ENCODE measurements around the gene DNAAF8. TPM values are rescaled to one million over a fixed set of nuclear protein-coding genes. Genes with fewer than 3 reads are reported as not detected.

Gene DNAAF8
- total and polyA plus RNA-seq, 2 donors (not counting 3 experiments of a cell fraction or from before 2014, with no cell fraction given), result 0.58 to 1.0 TPM

DNA sequence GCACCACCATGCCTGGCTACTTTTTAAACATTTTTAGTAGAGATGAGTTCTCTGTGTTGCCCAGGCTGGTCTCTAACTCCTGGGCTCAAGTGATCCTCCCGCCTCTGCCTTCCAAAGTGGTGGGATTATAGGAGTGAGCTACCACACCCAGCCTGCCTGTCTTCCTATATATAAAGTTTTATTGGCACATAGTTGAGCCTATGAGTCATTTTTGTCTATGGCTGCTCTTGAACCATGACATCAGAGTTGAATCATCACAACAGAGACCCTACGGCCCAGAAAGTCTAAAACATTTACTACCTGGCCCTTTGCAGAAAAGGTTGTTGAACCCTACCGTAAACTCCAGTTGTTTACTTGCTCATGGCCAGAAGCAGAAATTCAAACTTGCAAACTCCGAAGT lies 45.9 kb downstream of the DNAAF8 start:
- Histone ChIP-seq H3K9me3 (replicated peaks; ENCODE audit: control insufficient read depth, insufficient read depth, low read length) (no peaks in the 10 kb centered on the region), H3K36me3 (ENCODE audit: control insufficient read depth in 2 of 2, extremely low read depth in 1 of 2, insufficient read depth in 2 of 2, low read length in 2 of 2) (no peaks in the 10 kb centered on the region), H3K27ac (ENCODE audit: insufficient read depth, low read depth, low read length) (no peak overlapping the region), H3K9ac (replicated peaks; ENCODE audit: extremely low read depth, insufficient read depth, low read length) (no peak overlapping the region), H4K20me1 (replicated peaks; ENCODE audit: control insufficient read depth, extremely low read depth, insufficient read depth, low read length) (no peaks in the 10 kb centered on the region), H3K79me2 (ENCODE audit: control insufficient read depth, insufficient read depth, low read length) (no peaks in the 10 kb centered on the region), H3K9me1 (replicated peaks; ENCODE audit: control insufficient read depth, extremely low read depth, insufficient read depth, low read length) (no peaks in the 10 kb centered on the region), H3K4me2 (ENCODE audit: insufficient read depth, low read length) (no peak overlapping the region), H2AFZ (ENCODE audit: low read depth, low read length) (no peak overlapping the region), H3K4me3 (replicated peaks in 1 of 3; ENCODE audit: insufficient read depth in 1 of 3, low read depth in 1 of 3, low read length in 3 of 3) (no peak overlapping the region), H3K4me1 (ENCODE audit: control insufficient read depth, extremely low read depth, insufficient read depth, low read length) (no peaks in the 10 kb centered on the region), H3K27me3 (ENCODE audit: control insufficient read depth in 2 of 2, insufficient read depth in 2 of 2, low read length in 2 of 2) (no peaks in the 10 kb centered on the region)
- TF ChIP-seq JUN (IDR thresholded peaks at IDR 0.05; ENCODE audit: borderline replicate concordance, insufficient read depth, insufficient read length, low read depth) (peak; percentile 43), FOS (IDR thresholded peaks at IDR 0.05; ENCODE audit: borderline replicate concordance, insufficient read depth, low read length) (peak; percentile 32), MAX (IDR thresholded peaks at IDR 0.05; ENCODE audit: insufficient read depth, insufficient read length) (no peak)
- no TSS peak for BruUV-seq (replicated peaks)
- POLR2A ChIA-PET, result no interaction called here
- dilution Hi-C loops (cut with MboI; ENCODE audit: extremely low pct_ligation_motif_present, low sequenced_read_pairs), result no loop called here
- FAIRE-seq (no peak), DNase-seq (ENCODE audit: low read depth, low spot score) (no peak)
- intact Hi-C loops (cut with micrococcal nuclease), result no loop called here
- CTCF ChIA-PET, result no interaction called here

- no TSS peak for BruUV-seq (replicated peaks)
- ChIA-PET POLR2A (no interaction called here), CTCF (no interaction called here)
- no peak overlapping the region for H3K4me3 ChIP-seq (replicated peaks in 1 of 3; ENCODE audit: insufficient read depth in 1 of 3, low read depth in 1 of 3, low read length in 3 of 3)
- DNase-seq (ENCODE audit: low read depth, low spot score) (no peak), FAIRE-seq (no peak)
- no peaks in the 10 kb centered on the region for H3K9me1 ChIP-seq (replicated peaks; ENCODE audit: control insufficient read depth, extremely low read depth, insufficient read depth, low read length)
- no peaks in the 10 kb centered on the region for H4K20me1 ChIP-seq (replicated peaks; ENCODE audit: control insufficient read depth, extremely low read depth, insufficient read depth, low read length)
- intact Hi-C loops (cut with micrococcal nuclease), result no loop called here
- no peaks in the 10 kb centered on the region for H3K4me1 ChIP-seq (ENCODE audit: control insufficient read depth, extremely low read depth, insufficient read depth, low read length)
- no peak overlapping the region for H2AFZ ChIP-seq (ENCODE audit: low read depth, low read length)
- dilution Hi-C loops (cut with MboI; ENCODE audit: extremely low pct_ligation_motif_present, low sequenced_read_pairs), result no loop called here
- H3K27ac ChIP-seq (ENCODE audit: insufficient read depth, low read depth, low read length), result no peak overlapping the region
- no peaks in the 10 kb centered on the region for H3K9me3 ChIP-seq (replicated peaks; ENCODE audit: control insufficient read depth, insufficient read depth, low read length)
- H3K4me2 ChIP-seq (ENCODE audit: insufficient read depth, low read length), result no peak overlapping the region
- no peaks in the 10 kb centered on the region for H3K79me2 ChIP-seq (ENCODE audit: control insufficient read depth, insufficient read depth, low read length)
- H3K9ac ChIP-seq (replicated peaks; ENCODE audit: extremely low read depth, insufficient read depth, low read length), result no peak overlapping the region
- no peaks in the 10 kb centered on the region for H3K36me3 ChIP-seq (ENCODE audit: control insufficient read depth in 2 of 2, extremely low read depth in 1 of 2, insufficient read depth in 2 of 2, low read length in 2 of 2)
- TF ChIP-seq POLR2A (IDR thresholded peaks at IDR 0.05; ENCODE audit: low read depth, low read length), result no peak
- TF ChIP-seq, protein P1, sequence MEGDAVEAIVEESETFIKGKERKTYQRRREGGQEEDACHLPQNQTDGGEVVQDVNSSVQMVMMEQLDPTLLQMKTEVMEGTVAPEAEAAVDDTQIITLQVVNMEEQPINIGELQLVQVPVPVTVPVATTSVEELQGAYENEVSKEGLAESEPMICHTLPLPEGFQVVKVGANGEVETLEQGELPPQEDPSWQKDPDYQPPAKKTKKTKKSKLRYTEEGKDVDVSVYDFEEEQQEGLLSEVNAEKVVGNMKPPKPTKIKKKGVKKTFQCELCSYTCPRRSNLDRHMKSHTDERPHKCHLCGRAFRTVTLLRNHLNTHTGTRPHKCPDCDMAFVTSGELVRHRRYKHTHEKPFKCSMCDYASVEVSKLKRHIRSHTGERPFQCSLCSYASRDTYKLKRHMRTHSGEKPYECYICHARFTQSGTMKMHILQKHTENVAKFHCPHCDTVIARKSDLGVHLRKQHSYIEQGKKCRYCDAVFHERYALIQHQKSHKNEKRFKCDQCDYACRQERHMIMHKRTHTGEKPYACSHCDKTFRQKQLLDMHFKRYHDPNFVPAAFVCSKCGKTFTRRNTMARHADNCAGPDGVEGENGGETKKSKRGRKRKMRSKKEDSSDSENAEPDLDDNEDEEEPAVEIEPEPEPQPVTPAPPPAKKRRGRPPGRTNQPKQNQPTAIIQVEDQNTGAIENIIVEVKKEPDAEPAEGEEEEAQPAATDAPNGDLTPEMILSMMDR (IDR thresholded peaks at IDR 0.05; ENCODE audit: extremely low read depth in 1 of 2, insufficient read depth in 1 of 2, low read depth in 1 of 2, low read length in 2 of 2), result no peak
- TF ChIP-seq FOS (IDR thresholded peaks at IDR 0.05; ENCODE audit: borderline replicate concordance, insufficient read depth, low read length), result no peak
- no peak for TF ChIP-seq MYC (IDR thresholded peaks at IDR 0.05; ENCODE audit: low read depth, low read length)
- no peak for TF ChIP-seq GATA2 (IDR thresholded peaks at IDR 0.05; ENCODE audit: insufficient read depth, insufficient read length, low read depth, low read length)
- TF ChIP-seq MAX (IDR thresholded peaks at IDR 0.05; ENCODE audit: insufficient read depth, insufficient read length), result no peak
- TF ChIP-seq JUN (IDR thresholded peaks at IDR 0.05; ENCODE audit: borderline replicate concordance, insufficient read depth, insufficient read length, low read depth), result no peak
- no peak for TF ChIP-seq EZH2 (IDR thresholded peaks at IDR 0.05; ENCODE audit: borderline replicate concordance, low read depth, low read length, severe bottlenecking)
- no peak for TF ChIP-seq POLR2AphosphoS5 (IDR thresholded peaks at IDR 0.05; ENCODE audit: insufficient read depth, low read depth, low read length)
- no peaks in the 10 kb centered on the region for H3K27me3 ChIP-seq (ENCODE audit: control insufficient read depth in 2 of 2, insufficient read depth in 2 of 2, low read length in 2 of 2)
Measured at GRCh38 chr16:4783251-4783950, 49.1 kb downstream of the DNAAF8 start.

All from endothelial cell of umbilical vein (primary cell).